ENCODE measurements around the gene COL15A1.
"Not testable (repeated sequence)": the region's sequence is repeated elsewhere in the genome, so short reads cannot be mapped to it uniquely, and the experiment has no call there.

COL15A1 gene

GRCh38 chr9:98943682-98944056 is at the start of gene COL15A1:
TSS of gene COL15A1 (plus strand) at chr9:98943907. CDS start at chr9:98944062, 155 bp downstream.
- in situ Hi-C loops (cut with MboI; ENCODE audit: low sequenced_read_pairs): no loop called here

- in situ Hi-C loops (cut with MboI; ENCODE audit: low sequenced_read_pairs): no loop called here
These were observed 49.5 kb upstream of the COL15A1 start for GRCh38 chr9:98894171-98894570.

DNA sequence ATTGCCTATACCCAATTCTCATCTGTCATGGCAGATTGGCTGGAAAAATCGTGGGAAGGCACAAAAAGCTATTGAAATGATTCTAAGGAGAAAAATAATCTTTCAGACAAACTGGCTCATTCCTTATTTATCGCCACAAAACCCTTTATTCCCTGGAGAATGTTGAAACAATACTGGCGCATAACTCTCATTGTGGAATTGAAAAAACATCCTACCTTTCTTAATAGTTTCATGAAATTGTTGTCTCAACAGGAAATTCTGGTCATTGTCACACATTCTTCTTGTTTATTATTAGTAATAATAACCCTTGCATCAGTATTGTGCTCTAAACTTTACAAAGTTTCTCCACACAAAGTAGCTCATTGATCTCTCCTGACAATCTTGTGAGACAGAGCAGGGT is 48.9 kb upstream of the COL15A1 start:
- in situ Hi-C loops (cut with MboI; ENCODE audit: low sequenced_read_pairs): no loop called here

- in situ Hi-C loops (cut with MboI; ENCODE audit: low sequenced_read_pairs): no loop called here
These were observed 47.1 kb upstream of the COL15A1 start for GRCh38 chr9:98896632-98897031.

- in situ Hi-C loops (cut with MboI; ENCODE audit: low sequenced_read_pairs): no loop called here
These were observed 46.0 kb upstream of the COL15A1 start for GRCh38 chr9:98897745-98898144.

DNA sequence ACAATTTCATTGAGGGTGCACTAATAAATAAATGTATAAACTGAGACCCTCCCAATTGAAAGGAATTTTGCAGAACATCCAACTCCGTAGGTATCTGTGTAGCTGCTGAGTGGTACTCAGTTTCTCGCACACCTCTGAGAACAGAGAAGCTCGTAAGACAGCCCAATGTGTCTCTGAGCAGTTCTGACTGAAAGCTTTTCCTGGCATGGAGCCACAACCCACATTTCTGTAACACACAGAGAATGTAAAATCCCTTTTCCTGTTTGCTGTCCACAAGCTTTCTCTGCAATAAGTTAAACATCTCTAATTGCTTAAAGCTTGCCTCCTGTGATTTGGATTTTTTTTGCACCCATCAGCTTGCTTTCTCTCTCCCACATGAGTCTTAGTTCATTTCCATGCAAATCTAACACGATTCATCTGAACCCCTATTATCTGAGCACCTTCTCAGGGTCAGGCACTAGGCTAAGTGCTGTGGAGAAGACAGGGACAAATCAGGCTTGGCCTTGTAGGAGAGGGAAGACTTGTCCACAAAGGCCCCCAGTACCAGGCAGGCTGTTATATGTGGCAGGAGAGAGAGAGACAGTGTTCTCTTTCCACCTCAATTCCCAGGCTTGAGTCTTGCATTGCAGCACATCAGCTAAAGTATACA is 44.2 kb upstream of the COL15A1 start:
- in situ Hi-C loops (cut with MboI; ENCODE audit: low sequenced_read_pairs): no loop called here

GRCh38 chr9:98900244-98900643 is 43.5 kb upstream of the COL15A1 start:
- in situ Hi-C loops (cut with MboI; ENCODE audit: low sequenced_read_pairs): no loop called here

DNA sequence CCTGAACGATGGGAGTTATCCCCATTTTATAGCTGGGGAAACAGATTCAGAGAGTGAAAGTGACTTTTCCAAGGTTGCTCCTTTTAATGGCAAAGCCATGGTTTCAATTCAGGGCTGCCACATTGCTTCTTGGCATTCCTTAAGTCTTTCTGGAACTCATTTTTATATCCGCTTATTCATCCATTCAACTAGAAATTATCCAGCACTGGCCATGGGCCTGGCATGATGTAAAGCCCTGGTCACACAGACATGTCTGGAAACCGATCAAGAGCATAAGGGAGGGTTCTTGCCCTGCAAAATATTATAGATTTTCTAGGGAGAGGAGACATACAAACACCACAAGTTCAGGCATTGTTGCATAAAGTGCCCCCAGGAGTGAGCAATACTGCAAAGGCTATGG is 43.0 kb upstream of the COL15A1 start:
- in situ Hi-C loops (cut with MboI; ENCODE audit: low sequenced_read_pairs): no loop called here

DNA sequence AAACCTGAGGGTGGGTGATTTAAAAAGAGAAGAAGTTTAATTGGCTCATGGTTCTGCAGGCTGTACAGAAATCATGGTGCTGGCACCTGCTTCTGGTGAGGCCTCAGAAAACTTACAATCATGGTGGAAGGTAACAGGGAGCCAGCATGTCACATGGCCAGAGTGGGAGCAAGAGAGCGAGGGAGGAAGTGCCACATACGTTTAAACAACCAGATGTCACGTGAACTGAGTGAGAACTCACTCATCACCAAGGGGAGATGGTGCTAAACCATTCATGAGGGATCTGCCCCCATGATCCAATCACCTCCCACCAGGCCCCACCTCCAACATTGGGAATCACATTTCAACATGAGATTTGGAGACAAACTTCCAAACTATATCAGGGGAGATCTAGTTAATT is 41.9 kb upstream of the COL15A1 start:
- in situ Hi-C loops (cut with MboI; ENCODE audit: low sequenced_read_pairs): not testable (repeated sequence)

DNA sequence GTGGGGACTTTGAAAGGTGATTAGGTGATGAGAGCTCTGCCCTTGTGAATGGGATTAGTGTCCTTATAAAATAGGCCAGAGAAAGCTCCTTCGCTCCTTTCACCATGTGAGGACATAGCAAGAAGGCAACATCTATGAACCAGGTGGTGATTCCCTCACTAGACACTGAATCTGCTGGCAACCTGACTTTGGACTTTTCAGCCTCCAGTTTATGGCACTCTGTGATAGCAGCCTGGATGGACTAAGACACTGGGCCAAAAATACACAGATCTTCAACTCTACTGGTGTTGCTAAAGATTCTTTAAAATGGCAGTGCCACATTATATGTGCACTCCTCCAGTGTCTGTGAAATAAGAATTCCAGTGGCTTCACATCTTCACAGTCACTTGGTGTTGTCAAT is 41.2 kb upstream of the COL15A1 start:
- in situ Hi-C loops (cut with MboI; ENCODE audit: low sequenced_read_pairs): no loop called here

DNA sequence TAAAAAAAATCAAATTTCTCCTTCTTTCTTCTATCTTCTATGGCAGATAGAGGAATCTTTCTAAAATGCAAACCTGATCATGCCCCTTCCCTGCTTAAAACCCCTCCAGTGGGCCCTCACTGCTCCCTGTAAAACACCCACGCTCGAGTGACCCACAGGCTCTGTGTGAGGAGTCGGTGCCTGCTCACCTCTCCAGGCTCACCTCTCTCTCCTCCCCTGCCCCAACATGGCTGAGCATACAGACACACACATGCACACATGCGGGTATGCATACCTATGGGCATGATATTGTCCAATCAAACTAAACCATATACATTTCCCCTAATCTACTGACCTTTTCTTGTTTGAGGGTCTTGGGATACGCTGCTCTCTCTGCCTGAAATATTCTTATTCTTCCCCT is 40.8 kb upstream of the COL15A1 start:
- in situ Hi-C loops (cut with MboI; ENCODE audit: low sequenced_read_pairs): no loop called here

DNA sequence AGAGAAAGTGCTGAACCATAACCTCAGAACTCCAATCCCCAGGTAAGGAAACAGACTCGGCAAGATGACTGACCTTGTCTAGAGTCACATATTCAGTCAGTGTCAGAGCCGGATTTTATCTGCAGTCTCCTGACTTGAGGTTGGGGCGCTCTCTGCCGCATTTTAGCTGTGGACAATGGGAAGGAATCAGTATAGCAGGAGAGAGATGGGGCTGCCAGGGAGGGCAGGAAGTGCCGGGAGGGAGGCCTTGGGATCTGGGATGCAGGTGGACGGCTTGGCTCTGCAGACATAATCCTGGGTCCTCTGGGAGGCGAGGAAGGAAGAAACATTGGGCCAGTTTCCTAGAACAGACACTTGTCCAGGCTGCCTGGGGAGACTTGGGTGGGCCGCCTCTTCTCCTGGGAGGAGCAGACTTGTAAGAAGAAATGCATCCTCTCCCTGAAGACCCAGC is 39.7 kb upstream of the COL15A1 start:
- in situ Hi-C loops (cut with MboI; ENCODE audit: low sequenced_read_pairs): no loop called here

DNA sequence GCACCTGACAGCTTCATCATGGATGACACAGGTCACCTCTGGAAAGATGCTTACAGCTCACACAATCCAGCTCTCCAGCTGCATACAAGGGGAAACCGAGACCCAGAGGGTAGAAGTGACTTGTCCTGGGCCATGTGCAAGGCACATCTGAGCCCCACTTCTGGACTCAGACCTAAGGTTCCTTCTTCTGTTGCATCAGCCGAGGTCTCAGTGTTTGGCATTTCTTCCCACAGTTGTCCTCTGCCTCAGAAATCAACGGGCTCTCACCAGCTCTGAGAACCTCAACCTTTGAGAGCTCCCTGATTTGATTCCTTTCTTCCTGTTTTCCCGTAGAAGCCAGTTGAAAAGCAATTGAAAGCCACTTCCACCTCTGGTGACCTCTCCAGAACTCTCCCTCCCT is 38.7 kb upstream of the COL15A1 start:
- in situ Hi-C loops (cut with MboI; ENCODE audit: low sequenced_read_pairs): no loop called here

DNA sequence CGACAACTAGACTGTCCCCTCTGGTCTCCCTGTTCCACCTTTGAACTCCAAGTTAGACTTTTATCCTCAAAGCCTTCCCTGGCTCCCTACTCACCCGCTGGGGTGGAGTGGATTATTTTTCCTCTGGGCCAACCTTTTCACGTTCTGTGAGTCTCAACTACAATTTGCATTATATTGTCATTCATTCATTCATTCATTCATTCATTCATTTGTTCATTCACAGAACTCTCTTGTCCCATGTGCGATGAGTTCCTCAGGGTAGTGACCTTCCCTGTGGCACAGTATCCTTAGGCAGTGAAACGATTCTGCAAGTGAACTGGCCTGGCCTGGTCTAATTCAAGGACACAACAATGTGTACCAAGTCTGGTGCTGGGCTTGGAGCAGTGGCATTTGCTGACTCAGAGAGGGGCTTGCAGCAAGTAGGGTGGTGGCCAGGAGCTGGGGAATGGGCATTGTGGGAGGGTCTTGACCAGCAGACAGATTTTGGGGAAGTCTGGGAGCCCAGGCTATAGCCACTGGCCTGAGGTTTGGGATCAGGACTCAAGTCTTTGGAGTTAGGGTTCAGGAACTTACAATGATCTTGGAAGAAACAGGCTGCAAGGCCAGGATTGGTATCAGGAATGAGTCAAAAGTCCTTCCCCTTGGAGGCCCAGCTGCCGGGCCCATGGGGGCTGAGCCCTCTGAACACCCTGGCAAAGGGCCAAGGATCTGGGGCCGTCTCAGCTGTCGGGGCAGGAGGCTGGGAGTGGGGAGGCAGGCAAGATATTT is 37.2 kb upstream of the COL15A1 start:
- in situ Hi-C loops (cut with MboI; ENCODE audit: low sequenced_read_pairs): no loop called here

DNA sequence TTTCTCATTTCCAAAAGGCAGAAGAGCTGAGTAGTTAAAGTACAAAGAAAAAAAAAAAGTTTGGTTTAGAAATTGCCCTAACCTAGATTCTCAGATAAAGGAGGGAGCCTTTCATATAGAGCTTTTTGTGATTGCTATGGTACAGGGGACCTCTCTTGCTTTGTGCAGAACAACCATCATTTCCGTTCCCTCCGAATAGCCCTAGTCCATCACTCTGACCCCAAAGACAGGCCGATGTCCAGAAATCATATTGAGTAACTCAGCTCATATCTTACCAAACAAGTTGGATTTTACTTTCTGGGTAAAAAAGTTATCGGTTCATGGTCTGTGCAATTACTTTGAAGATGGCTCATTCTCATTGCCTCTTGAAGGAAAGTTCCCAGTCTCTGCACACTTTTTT is 36.7 kb upstream of the COL15A1 start:
- in situ Hi-C loops (cut with MboI; ENCODE audit: low sequenced_read_pairs): no loop called here

DNA sequence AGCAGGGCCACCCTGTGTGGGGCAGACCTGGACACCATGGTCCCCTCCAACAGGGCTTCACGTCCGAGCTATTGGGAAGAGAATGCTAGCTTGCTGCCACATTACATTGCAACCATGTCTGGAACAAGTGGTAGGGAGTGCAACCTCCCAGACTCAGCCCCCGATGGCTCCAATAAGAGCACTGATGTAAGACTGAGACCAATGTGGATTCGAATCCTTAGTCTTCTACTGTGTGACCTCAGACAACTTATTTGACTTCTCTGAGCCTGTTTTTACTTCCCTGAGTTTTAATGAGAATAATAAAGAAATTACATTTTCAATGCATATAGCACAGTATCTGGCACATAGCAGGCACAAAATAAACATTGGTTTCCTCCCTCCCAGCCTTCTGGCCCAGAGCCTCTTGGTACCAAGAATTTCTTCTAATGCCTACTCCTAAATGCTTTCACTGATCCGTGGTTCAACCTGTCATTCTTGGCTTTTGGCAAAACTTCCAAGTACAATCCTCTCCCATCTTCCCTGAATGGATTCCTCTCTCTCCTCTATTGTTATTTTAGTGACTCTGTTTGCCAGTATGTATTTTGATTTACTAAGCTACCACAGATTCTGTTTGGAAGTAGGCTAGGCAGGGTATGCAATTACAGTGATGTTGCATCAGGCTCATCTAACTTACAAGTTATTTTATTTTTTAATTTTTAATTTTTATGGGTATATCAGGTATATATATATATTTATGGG is 34.6 kb upstream of the COL15A1 start:
- in situ Hi-C loops (cut with MboI; ENCODE audit: low sequenced_read_pairs): no loop called here

DNA sequence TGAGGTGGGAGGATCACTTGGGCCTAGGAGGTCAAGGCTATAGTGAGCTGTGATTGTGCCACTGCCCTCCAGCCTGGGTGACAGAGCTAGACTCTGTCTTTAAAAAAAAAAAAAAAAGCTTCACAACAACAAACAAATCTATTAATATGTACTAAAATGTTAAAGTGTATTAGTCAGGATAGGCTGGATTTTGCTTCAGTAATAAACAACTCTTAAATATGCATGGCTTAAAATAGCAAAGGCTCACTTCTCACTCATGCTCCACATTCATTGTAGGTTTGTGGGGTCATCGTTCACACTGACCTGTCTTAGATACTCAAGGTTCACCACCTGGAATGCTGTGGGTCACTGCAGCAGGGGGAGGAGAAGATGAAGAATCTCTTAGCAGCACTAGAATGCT is 33.8 kb upstream of the COL15A1 start:
- in situ Hi-C loops (cut with MboI; ENCODE audit: low sequenced_read_pairs): no loop called here

GRCh38 chr9:98911042-98911441 is 32.7 kb upstream of the COL15A1 start:
- in situ Hi-C loops (cut with MboI; ENCODE audit: low sequenced_read_pairs): no loop called here

DNA sequence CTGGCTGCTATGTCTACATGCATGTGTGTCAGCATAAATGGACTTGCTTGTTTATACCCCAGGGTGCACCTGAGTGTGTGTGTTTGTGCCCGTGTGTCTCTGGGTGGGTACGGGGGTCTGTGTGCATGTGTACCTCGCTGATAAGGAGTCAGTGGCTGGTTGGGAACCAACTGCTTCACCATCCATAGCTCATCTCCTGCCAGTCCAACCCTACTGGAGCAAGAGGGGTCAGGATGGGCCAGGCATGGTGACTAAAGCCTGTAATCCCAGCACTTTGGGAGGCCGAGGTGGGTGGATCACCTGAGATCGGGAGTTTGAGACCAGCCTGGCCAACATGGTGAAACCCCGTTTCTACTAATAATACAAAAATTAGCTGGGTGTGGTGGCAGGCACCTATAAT is 32.0 kb upstream of the COL15A1 start:
- in situ Hi-C loops (cut with MboI; ENCODE audit: low sequenced_read_pairs): not testable (repeated sequence)

GRCh38 chr9:98912450-98912849 is 31.3 kb upstream of the COL15A1 start:
- in situ Hi-C loops (cut with MboI; ENCODE audit: low sequenced_read_pairs): no loop called here

DNA sequence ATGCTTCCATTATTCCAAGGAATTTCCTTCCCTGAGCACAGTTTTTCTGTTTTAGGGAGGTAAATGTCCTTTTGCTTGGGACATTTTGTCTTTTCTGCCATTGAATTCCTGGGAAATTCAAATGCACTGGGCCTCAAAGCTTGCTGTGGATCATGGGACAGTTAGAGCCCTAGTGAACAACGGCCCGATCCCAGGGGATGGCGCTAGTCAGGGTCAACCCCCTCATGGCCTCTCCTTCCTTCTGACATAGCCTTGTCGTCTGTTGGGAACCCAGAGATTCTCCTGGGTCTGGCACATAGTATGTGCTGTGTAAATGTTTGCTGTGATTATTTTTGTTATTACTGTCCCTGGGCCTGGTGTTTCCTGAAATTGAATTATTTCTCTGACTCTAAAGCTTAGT is 30.7 kb upstream of the COL15A1 start:
- in situ Hi-C loops (cut with MboI; ENCODE audit: low sequenced_read_pairs): no loop called here

DNA sequence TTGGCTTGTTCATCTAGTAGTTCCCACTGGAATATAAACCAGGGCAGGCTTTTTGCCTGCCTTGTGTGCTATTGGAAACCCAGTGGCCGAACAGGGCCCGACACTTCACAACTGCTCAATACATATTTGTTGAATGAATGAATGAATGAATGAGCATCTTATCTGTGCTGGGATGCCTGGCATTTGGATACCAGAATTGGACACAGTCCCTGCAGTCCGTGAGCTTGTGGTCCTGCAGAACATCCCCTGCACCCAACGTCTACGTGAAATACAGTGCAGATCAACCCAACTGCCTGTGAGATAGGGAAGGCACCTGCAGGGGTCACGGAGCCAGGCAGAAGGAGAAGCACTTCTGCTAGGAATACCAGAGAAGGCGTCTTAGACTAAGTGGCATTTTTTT is 30.0 kb upstream of the COL15A1 start:
- in situ Hi-C loops (cut with MboI; ENCODE audit: low sequenced_read_pairs): no loop called here
